AG08396 (cell line): ENCODE data around the gene SETD1B.

Source experiments
- DNase-seq: peaks from one replicate; pipeline ENCODE4 v3.0.0; 2012; ENCODE audit warnings: low spot score, mixed read lengths

The SETD1B gene

DNA sequence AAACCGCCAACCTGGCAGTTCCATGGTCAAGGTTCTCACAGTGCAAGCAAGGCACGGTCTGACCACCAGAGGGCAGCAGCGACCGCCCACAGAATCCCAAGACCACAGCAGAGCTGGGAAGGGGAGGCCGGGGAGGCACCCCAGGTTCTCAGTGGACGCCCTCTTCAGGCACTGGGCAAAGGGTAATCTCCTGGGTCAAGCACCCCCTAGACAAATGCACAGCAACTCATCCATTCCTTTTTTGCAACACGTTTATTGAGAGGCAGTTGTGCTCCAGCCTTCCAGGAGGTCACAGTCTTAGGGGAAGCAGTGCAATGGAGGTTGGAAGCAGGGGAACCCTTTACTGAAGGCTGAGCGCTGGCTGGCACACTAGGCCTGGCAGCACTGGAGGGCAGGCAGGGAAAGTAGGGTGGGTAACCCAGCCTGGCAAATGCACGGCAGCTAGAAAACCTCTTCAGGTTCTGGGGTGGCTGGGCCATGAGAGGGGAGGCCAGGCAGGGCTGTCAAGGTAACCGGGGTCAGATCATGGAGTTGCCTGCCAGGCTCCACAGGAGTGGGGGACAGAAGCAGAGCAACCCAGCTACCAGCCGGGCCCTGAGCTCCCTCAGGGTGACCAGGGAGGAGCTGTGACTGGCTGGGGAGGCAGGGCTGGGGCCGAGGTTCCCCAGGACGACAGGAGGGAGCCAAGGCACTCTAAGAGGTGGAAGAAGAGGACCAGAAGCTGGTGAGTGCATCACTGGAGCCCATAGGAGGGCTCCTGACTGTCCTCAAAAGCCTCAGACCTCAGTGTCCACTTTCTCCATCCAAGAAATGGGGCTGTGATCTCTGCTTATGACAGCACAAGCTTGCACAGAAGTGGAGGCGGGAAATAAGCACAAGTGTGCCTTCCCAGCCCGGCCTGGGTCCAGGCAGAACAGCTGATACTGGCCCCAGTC lies 8.5 kb upstream of the SETD1B start:
- peak; percentile 87 for DNase-seq

- DNase-seq: peak; percentile 91
These were observed 6.7 kb upstream of the SETD1B start for GRCh38 chr12:121796855-121797751.

DNA sequence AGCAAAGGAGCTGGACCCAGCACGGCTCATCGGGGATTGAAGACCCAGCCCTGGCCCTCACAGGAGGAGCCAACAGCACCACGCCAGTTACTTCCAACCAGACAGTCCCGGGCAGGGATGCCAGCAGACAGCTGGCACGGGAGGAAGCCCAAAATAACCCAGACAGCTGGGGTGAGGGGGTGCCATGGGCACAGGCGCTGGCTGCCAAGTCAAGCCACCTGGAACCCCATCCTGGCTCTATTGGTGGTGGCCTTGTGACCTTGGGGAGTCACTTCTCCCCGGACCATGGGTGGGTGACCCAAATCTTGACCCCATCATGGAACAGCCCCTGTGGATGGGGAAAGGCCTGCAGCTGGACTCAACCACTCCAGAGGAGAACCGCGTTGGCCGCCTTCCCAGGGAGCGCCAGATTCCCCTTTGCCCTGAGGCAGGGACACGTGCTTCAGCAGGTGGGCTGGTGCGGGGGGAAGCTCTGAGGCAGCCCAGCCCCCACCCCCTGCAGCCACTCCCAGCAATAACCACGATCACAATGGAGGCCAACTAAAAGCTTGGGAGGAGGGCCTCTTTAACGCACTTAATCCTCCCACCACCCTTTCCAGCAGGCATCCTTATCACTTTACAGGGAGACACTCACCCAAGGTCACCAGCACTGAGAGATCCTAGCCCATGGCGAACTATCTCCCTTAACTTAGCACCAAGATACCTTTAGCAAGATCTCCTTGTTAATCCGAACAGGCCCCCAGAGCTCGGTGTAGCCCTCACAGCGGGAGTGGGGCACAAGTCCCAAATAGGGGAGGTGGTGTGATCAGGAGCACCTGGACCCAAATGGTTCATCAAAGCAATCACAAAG lies 5.6 kb upstream of the SETD1B start:
- no peak for DNase-seq

DNA sequence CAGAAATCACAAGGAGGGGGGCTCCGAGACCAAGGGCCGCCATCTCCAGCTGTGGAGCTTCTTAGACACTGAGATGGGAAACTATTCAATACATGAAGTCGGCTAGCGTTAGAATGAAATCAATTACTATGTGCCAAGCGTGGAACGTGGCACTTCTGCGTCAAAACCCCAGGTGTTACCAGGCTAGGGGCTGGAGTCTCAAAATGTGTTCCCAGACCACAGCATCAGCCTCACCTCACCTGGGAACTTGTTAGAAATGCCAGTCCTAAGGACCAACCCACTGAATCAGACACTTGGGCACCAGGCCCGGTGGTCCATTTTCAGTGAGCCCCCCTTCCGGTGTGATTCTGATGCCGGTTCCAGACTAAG lies 5.0 kb upstream of the SETD1B start:
- DNase-seq: no peak

GRCh38 chr12:121799156-121799841 lies 4.5 kb upstream of the SETD1B start:
- peak; percentile 84 for DNase-seq

DNA sequence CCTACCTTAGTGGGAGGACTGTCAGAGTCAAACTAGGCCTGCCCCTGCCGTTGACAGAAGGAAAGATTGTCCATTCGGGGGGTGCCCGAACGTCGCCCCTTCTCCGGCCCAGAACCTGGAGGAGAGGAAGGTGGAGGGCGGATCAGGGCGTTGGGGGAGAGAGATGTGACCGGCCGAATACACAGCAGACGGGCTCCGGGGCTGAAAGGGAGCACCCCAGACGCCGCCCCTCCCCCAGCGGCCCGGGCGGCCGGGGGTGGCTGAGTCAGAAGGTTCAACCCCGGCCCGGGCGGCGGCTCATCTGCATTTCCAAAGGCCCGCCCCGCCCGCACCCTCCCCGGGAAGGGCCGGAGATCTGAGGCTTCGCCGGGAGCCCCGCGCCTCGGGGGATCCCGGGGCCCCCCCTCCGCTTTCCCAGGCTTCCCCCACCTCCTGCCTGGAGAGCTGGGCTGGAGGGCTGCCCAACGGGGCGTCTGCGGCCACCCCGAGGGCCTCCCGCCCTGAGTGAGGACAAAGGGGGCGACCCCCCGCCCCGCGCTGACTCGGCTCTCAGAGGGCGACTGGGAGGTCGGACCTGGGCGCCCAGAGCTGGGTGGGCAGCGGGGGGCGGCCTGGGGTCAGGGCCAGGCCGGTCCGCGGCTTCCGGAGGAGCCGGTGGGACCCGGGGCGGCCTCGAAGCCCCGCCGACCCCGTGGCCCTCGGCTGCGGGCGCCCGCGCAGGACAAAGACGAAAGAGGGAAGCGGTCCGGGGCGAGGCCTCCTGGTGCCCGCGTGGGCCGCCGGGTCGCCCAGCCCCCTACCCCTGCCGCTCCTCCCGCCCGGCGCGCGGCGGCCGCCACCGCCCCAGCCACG lies 3.7 kb upstream of the SETD1B start:
- DNase-seq: peak; percentile 93

DNA sequence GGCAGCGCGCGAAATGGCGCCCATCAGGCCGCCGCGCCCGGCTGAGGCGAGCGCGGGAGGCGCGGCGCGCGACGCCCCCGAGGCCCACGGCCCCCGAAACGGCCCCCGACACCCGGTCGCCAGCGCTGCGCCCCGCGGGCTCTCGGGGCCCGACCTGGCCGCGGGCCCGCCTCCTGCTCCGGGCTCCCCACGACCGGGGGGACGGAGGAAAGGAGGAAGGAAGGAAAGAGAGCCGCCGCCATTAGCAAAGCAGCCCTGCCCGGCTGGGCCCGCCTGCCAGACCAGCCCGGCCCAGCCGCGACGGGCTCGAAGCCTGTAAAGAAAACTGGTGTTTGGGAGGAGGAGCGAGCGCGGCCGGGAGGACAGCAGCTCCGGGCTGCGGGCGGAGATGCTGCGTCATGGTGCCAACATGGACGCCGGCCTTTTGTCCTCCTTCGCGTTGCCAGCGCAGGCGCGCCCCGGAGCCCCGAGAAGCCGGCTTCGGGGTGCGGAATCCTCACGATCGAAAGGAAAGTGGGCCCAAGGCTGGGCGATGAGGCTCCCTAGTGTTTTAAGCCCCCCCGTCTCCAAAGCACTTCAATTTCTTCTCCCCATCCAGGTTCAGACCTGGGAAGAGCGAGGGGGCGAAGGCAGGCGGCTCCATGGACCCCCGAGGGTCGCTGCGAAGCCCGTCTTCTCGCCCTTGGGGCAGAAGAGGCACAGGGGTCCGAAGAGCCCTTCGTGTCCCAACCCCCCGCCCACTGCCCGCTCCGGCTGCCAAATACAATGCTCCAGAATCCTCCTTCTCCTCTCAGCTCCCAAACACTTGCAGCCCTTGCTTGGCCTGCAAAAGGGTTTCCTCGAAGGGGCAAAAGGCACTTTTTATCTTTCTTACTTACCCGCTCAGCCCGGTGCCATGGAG lies 2.9 kb upstream of the SETD1B start:
- DNase-seq: peak; percentile 83

GRCh38 chr12:121801595-121802484 lies 2.0 kb upstream of the SETD1B start:
- DNase-seq: no peak

DNA sequence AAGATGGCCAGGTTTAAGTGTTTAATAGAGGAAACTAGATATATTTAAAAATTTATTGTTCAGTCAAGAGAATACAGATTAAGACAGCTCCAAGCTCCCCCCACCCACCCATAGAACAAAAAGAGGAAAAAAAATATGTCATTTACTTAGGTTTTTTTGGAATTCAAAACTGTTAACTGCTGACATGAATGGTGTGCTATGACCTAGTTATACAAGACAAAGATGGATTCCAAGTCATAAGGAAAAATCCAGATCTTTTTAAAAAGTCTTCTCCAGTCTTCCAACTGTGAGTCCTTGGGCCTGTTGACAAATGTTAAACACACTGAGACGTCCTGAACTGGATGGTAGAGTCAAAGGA lies 1.3 kb upstream of the SETD1B start:
- no peak for DNase-seq

DNA sequence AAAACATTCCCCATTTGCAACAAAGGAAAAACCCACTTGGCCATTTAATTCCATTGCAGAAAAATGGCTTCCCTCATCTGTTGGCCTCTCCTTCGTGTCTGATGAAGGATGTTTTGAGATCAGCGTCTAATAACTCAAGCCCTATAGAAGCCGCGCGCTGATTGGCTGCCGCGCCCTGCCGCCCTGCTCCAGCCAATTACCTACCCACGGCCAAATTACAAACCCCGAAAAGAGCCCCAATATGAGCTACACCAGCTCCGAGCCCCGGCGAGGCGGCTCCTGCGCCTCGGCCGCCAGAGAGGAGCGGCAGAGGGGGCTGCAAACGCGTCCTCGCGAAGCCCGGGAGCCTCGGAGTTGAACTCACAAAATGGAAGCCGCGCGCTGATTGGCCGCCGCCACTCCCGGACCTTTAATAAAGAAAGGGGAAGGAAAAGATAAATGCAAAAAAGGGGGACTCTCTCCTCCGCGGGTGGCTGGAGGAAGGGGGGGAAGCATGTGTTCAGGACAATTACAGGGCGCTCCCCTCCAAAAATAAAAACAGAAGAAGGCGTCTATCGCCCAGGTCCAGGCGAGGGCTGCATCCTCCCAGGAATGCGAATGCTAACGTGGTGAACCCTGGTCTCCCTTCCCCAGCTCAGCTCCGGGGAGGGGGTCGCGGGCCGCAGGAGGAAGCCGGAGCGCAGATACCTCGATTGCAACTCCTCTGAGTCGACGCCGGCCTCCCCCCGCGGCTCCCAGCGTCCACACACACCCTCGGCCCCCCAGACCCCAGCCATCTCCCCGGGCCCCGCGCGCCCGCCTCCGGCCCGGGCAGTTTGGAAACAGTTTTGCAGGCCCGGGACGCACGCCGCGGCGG lies 738 bp upstream of the SETD1B start:
- peak; percentile 95 for DNase-seq

- no peak for DNase-seq
These were observed 755 bp downstream of the SETD1B start for GRCh38 chr12:121804417-121805111.

GRCh38 chr12:121805171-121806008 lies 1.6 kb downstream of the SETD1B start:
- DNase-seq: no peak

GRCh38 chr12:121806009-121806545 lies 2.3 kb downstream of the SETD1B start:
- DNase-seq: no peak

GRCh38 chr12:121806546-121807423 lies 3.0 kb downstream of the SETD1B start:
- DNase-seq: no peak
